Kidney glomerular epithelial cell (primary cell): ENCODE results near the gene RBM34.
"Not testable (repeated sequence)": the region's sequence is repeated elsewhere in the genome, so short reads cannot be mapped to it uniquely, and the experiment has no call there.

Experiments
- DNase-seq: peaks from one replicate; lab custom pipeline; 2025; lab: John Stamatoyannopoulos, UW

The RBM34 gene

GRCh38 chr1:235091319-235092044 is 69.6 kb downstream of the RBM34 start:
- not testable (repeated sequence) for DNase-seq

- DNase-seq: peak; percentile 78
Observed at GRCh38 chr1:235090406-235091069, 70.5 kb downstream of the RBM34 start.

GRCh38 chr1:235088907-235089306 is 72.1 kb downstream of the RBM34 start:
- no peak for DNase-seq

GRCh38 chr1:235088430-235088829 is 72.6 kb downstream of the RBM34 start:
- no peak for DNase-seq

DNA sequence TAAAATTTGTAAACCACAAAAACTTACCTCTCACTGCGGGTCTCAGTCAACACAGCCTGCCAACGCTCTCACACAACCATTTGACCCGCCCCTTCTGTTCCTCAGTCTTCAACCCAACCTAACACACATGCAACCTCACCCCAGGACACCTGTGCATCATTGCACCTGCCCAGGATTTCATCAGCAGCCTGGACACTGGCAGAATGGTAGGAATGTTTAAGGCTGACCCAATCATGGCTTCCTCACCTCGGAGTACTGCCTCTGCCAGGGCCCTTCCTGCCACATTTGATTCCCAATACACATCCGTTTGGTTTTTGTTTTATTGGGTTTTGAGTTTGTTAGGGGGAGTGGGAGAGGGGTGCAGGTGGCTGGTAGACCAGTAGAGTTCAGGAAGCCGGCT is 73.1 kb downstream of the RBM34 start:
- no peak for DNase-seq

DNA sequence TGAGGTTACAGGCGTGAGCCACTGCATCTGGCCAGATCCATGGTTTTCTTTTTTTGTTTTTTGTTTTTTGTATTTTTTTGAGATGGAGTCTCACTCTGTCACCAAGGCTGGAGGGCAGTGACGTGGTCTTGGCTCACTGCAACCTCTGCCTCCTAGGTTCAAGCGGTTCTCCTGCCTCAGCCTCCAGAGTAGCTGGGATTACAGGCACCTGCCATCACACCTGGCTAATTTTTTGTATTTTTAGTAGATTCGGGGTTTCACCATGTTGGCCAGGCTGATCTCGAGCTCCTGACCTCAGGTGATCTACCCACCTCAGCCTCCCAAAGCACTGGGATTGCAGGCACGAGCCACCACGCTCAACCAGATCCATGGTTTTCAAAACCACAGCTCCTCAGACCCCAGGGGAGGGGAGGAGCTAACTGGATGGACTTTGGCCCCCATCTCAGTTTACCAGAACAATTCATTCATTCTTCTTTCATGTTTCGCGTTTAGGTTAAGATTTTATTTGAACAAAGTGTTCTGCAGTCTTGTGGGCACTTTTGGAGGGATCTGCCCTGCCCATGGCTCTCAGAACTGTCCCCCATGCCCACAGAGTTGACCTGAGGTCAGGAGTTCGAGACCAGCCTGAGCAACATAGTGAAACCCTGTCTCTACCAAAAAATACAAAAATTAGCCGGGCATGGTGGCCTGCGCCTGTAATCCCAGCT is 75.5 kb downstream of the RBM34 start:
- not testable (repeated sequence) for DNase-seq
